K562 (cell line): ENCODE results near the gene SYNM. TPM values are rescaled to one million over a fixed set of nuclear protein-coding genes. Genes with fewer than 3 reads are reported as not detected.

Experiments
- ATAC-seq: fragments of 200-7000 bp; cut with Tn5 transposase; 3 replicates; pipeline ENCODE4 v1.9.1; 2020; ENCODE audit warnings: moderate library complexity
- BruUV-seq: library from RNA; stranded (reverse); fragments of 400-500 nt; replicated peaks from 2 replicates; lab custom pipeline; 2021; lab: Mats Ljungman, UMichigan
- CTCF ChIA-PET: fragments of 300-600 bp; formaldehyde crosslinking; extraction: SDS; loops from one replicate; lab custom pipeline; 2021; ENCODE audit warnings: low intra/inter-chr PET ratio; lab: Yijun Ruan, JAX
- POLR2A ChIA-PET: fragments of 300-600, 350-650 bp; sonication (Branson Sonifier 250); formaldehyde crosslinking; extraction: SDS; loops from one replicate; lab custom pipeline; 2021; ENCODE audit warnings: antibody characterized with exemption, inconsistent platforms; lab: Yijun Ruan, JAX
- DNase-seq, 4 experiments: peaks; one replicate each; pipeline versions ENCODE4 v3.0.0 to v3.0.0-alpha.2; 2011 to 2018; ENCODE audit warnings: low spot score in 3 of 4, mixed read lengths in 3 of 4; ENCODE audit errors: extremely low read depth in 1 of 4
- FAIRE-seq: peaks from 2 replicates; lab custom pipeline; 2011; peaks lifted over from hg19 to GRCh38; lab: Jason Lieb, UNC
- H2AFZ ChIP-seq: 2 replicates; pipeline ENCODE4 v1.6.0; 2011; ENCODE audit warnings: low read depth, low read length, control low read depth, inconsistent platforms
- H3K27ac ChIP-seq: fragments of 200-600 bp; 3 replicates; pipeline ENCODE4 v1.8.0; 2011; ENCODE audit warnings: low read depth, mild to moderate bottlenecking, control low read depth, inconsistent platforms, low read length, moderate library complexity, mixed read lengths; ENCODE audit errors: extremely low read depth
- H3K27me3 ChIP-seq, 2 experiments: fragments of 300-600 bp in 1 of 2; 2 replicates in 1 of 2; 3 replicates in 1 of 2; pipeline versions ENCODE4 v1.6.0 to v1.8.0; 2011; ENCODE audit warnings: inconsistent platforms in 2 of 2, low read length in 2 of 2, mild to moderate bottlenecking in 1 of 2, mixed read lengths in 1 of 2, moderate library complexity in 1 of 2; ENCODE audit not compliant: control insufficient read depth in 2 of 2, insufficient read depth in 2 of 2
- H3K36me3 ChIP-seq: fragments of 300-600 bp; 3 replicates; pipeline ENCODE4 v1.8.0; 2011; ENCODE audit warnings: mild to moderate bottlenecking, low read length, inconsistent platforms; ENCODE audit not compliant: control insufficient read depth, insufficient read depth
- H3K4me1 ChIP-seq, 2 experiments: fragments of 200-600 bp in 1 of 2; replicated peaks in 1 of 2; 2 replicates in 1 of 2; 3 replicates in 1 of 2; pipeline versions ENCODE4 v1.5.1 to v1.8.0; 2011; ENCODE audit warnings: inconsistent platforms in 2 of 2, low read length in 2 of 2, mild to moderate bottlenecking in 1 of 2, mixed read lengths in 1 of 2, moderate library complexity in 1 of 2; ENCODE audit not compliant: control insufficient read depth in 2 of 2, insufficient read depth in 2 of 2
- H3K4me2 ChIP-seq: 2 replicates; pipeline ENCODE4 v1.6.1; 2011; ENCODE audit warnings: low read length, control low read depth, inconsistent platforms, mixed read lengths; ENCODE audit not compliant: insufficient read depth
- H3K4me3 ChIP-seq: fragments of 200-600 bp; sonication (generic), shearing (Covaris generic); 2 replicates; pipeline ENCODE4 v1.5.1; 2016; ENCODE audit warnings: control low read depth, inconsistent platforms
- H3K79me2 ChIP-seq: fragments of 200-600 bp; 3 replicates; pipeline ENCODE4 v1.8.0; 2011; ENCODE audit warnings: low read length, inconsistent platforms; ENCODE audit not compliant: control insufficient read depth, insufficient read depth
- H3K9ac ChIP-seq, 2 experiments: 2 replicates each; pipeline versions ENCODE4 v1.6.0 to v1.6.1; 2011; ENCODE audit warnings: low read depth in 2 of 2, low read length in 2 of 2, control low read depth in 1 of 2, inconsistent platforms in 1 of 2, mild to moderate bottlenecking in 1 of 2, mixed read lengths in 1 of 2; ENCODE audit not compliant: insufficient read depth in 1 of 2
- H3K9me1 ChIP-seq: one replicate; pipeline ENCODE4 v1.6.0; 2011; ENCODE audit warnings: inconsistent platforms, mild to moderate bottlenecking, low read length, moderate library complexity; ENCODE audit not compliant: control insufficient read depth, insufficient read depth
- H3K9me3 ChIP-seq: replicated peaks from 2 replicates; pipeline ENCODE4 v1.5.1; 2011; ENCODE audit warnings: low read depth, low read length, inconsistent platforms; ENCODE audit not compliant: control insufficient read depth, insufficient read depth
- H4K20me1 ChIP-seq: replicated peaks from 2 replicates; pipeline ENCODE4 v1.6.1; 2011; ENCODE audit warnings: low read length, inconsistent platforms, mixed read lengths; ENCODE audit not compliant: control insufficient read depth, insufficient read depth
- CC2D1A ChIP-seq: fragments of 450-650 bp; IDR thresholded peaks from 2 replicates; pipeline ENCODE4 v1.6.1; 2017; ENCODE audit warnings: mild to moderate bottlenecking
- GABPB1 ChIP-seq: sonication (generic); formaldehyde crosslinking; IDR thresholded peaks from 2 replicates; pipeline ENCODE4 v1.8.0; 2022; ENCODE audit warnings: mild to moderate bottlenecking, missing genetic modification reagents
- HIVEP1 ChIP-seq: fragments of 250-450 bp; sonication (Bioruptor Pico); IDR thresholded peaks from 2 replicates; pipeline ENCODE4 v1.4.0; 2020; ENCODE audit warnings: mild to moderate bottlenecking
- RBM25 ChIP-seq: fragments of 200-400 bp; formaldehyde crosslinking; IDR thresholded peaks from 2 replicates; pipeline ENCODE4 v1.6.1; 2018; ENCODE audit warnings: low read length, low read depth, moderate library complexity; ENCODE audit not compliant: severe bottlenecking
- SAFB2 ChIP-seq: fragments of 200-400 bp; formaldehyde crosslinking; IDR thresholded peaks from 2 replicates; pipeline ENCODE4 v1.6.1; 2018; ENCODE audit warnings: borderline replicate concordance, low read length, low read depth, moderate library complexity; ENCODE audit not compliant: severe bottlenecking
- SMAD1 ChIP-seq: fragments of 150-350 bp; IDR thresholded peaks from 2 replicates; pipeline ENCODE4 v1.6.1; 2014; ENCODE audit warnings: low read length, low read depth; ENCODE audit not compliant: partially characterized antibody
- SMARCA5 ChIP-seq: fragments of 450-650 bp; IDR thresholded peaks from 2 replicates; pipeline ENCODE4 v1.6.1; 2016
- SRSF3 ChIP-seq: fragments of 200-400 bp; formaldehyde crosslinking; IDR thresholded peaks from 2 replicates; pipeline ENCODE4 v1.6.1; 2016; ENCODE audit warnings: mild to moderate bottlenecking, low read length, moderate library complexity; ENCODE audit not compliant: insufficient read depth
- ZNF445 ChIP-seq: fragments of 250-450 bp; sonication (Bioruptor Pico); IDR thresholded peaks from 2 replicates; pipeline ENCODE4 v1.4.0; 2020; ENCODE audit warnings: low read depth, mild to moderate bottlenecking, moderate library complexity
- ZNF780A ChIP-seq: fragments of 250-450 bp; sonication (Bioruptor Pico); IDR thresholded peaks from 2 replicates; pipeline ENCODE4 v1.5.0; 2021; ENCODE audit warnings: mild to moderate bottlenecking
- WGBS: fragments of 100-300 bp; shearing (Covaris generic); methylation state at CpG from one replicate; pipeline ENCODE4 v1.1.6; 2016; ENCODE audit warnings: low coverage, mixed read lengths; ENCODE audit not compliant: insufficient coverage; ENCODE audit errors: missing lambda C conversion rate; 5-methylcytosine and 5-hydroxymethylcytosine counted together
- in situ Hi-C: fragments of 300-500 bp; cut with MboI; formaldehyde crosslinking; loops from 4 replicates; pipeline ENCODE4 v1.15.0; 2018; ENCODE audit warnings: inconsistent platforms, mixed read lengths
- intact Hi-C: fragments of 100-400 bp; cut with micrococcal nuclease; formaldehyde crosslinking; loops from 2 replicates; pipeline ENCODE4 v1.14.2; 2022
- polyA plus RNA-seq, 8 experiments: library from polyadenylated mRNA; depleted of rRNA in 4 of 8; stranded (reverse) in 5 of 8; unstranded in 3 of 8; fragments of >200 nt; fragmentation: Nextera tagmentation in 2 of 8; fragmentation: Illumina TruSeq in 1 of 8; extraction: Ambion mirVana in 2 of 8; extraction: Trizol in 1 of 8; gene quantifications; 2 replicates each; pipeline versions ENCODE4 v1.2.1 to v1.2.3, GENCODE V29; 2011 to 2014; ENCODE audit warnings: inconsistent platforms in 1 of 8, missing spikeins in 1 of 8
- total RNA-seq, 7 experiments: library from RNA; depleted of rRNA in 6 of 7; stranded (reverse); fragments of >200 nt in 6 of 7; fragmentation: Illumina TruSeq in 2 of 7; extraction: Trizol in 2 of 7; gene quantifications; 2 replicates each; pipeline versions ENCODE4 v1.2.1 to v1.2.3, GENCODE V29; 2011 to 2021; ENCODE audit warnings: low replicate concordance in 1 of 7
- TF ChIP-seq, protein P1 (sequence below): fragments of 450-650 bp; conservative IDR thresholded peaks from 2 replicates; pipeline ENCODE4 v1.6.1; 2016; ENCODE audit warnings: missing genetic modification characterization, low read depth, mild to moderate bottlenecking, control low read depth, missing compliant biosample characterization
- TF ChIP-seq, protein P2 (sequence below): fragments of 250-450 bp; sonication (Bioruptor Pico); IDR thresholded peaks from 2 replicates; pipeline ENCODE4 v1.6.1; 2021; ENCODE audit warnings: mild to moderate bottlenecking

SYNM gene
- total and polyA plus RNA-seq, 9 of the 15 experiments (the other 6 are each of a cell fraction or from before 2014, with no cell fraction given) = 0.01 to 0.42 (median 0.13) TPM

DNA sequence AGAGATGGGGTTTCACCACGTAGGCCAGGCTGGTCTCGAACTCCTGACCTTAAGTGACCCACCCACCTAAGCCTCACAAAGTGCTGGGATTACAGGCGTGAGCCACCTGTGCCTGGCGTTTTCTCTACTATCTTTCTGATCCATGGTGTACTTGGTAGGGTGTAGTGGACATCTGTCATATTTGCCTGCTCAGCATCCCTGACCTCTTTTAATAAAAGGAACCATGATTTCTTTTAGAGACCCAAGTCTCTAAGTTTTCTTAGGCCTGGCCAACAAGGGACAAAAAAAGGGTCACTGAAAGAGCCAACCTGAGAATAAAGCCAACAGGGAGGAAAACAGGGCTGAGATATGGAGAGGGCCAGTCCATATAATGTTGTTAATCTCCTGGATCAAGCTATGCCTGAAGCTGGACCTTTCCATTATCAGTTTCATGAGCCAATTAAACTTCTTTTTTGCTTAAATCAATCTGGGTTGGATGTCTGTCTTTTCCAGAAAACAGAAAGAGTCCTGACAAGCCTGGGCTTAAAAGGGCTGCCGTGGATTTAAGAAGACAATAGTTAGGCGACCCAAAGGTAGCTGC lies 49.2 kb upstream of the SYNM start:
- no peaks in the 10 kb centered on the region for H3K36me3 ChIP-seq
- no peaks in the 10 kb centered on the region for H4K20me1 ChIP-seq
- BruUV-seq = no TSS peak
- DNase-seq (no peak), FAIRE-seq (no peak), ATAC-seq (no peak)
- TF ChIP-seq SMARCA5 = no peak
- TF ChIP-seq ZNF780A (CRISPR knock-in tag) = no peak
- peak; percentile 25 for TF ChIP-seq RBM25
- no peak for TF ChIP-seq HIVEP1 (CRISPR knock-in tag)
- H3K27ac ChIP-seq = no peak overlapping the region
- no peak overlapping the region for H2AFZ ChIP-seq
- peaks cover 0 to 9% of the 10 kb centered on the region in 2 experiments; a peak in 2 of 5 replicates for H3K4me1 ChIP-seq
- no peak overlapping the region for H3K4me2 ChIP-seq
- WGBS = 2% methylated on average over 6 of the region's 6 CpGs
- H3K79me2 ChIP-seq = no peaks in the 10 kb centered on the region
- no peaks in the 10 kb centered on the region for H3K9me1 ChIP-seq
- intact Hi-C loops (loop anchor here (10.0 kb wide), 2 partner anchors 161 to 271 kb away; no protein-coding TSS in a partner anchor), in situ Hi-C loops (no loop called here)
- H3K27me3 ChIP-seq = peaks cover 19 to 53% of the 10 kb centered on the region in 2 experiments; a peak in 3 of 5 replicates
- H3K4me3 ChIP-seq = no peak overlapping the region
- no peak overlapping the region for H3K9ac ChIP-seq
- H3K9me3 ChIP-seq = no peaks in the 10 kb centered on the region
- ChIA-PET POLR2A (interaction anchor here (1.1 kb wide), 1 partner anchor 14 kb away, joined by 4 read pairs; no protein-coding TSS in a partner anchor), CTCF (no interaction called here)

DNA sequence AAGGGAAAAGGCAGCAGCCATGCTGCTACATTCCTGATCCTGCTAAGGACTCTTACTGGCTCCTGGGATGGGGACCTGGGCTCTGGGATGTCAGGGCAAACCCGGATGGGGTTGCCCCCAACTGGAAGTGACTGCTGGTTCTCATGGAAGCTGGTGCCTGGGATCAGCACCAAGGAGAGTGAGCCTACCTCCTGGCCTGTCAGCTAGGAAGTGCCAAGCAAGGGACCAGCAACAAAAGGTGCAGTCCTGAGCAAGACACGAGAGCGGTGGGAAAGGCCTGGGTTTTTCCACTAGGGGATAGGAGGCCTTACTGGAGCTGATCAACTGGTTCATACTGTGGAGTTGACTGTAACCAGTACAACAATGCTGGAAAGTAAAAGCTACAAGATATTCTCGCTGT lies 47.9 kb upstream of the SYNM start:
- POLR2A ChIA-PET = no interaction called here
- Histone ChIP-seq H3K9me1 (no peaks in the 10 kb centered on the region), H3K4me2 (no peak overlapping the region), H3K4me1 (peaks cover 0 to 9% of the 10 kb centered on the region in 2 experiments; a peak in 2 of 5 replicates), H3K79me2 (no peaks in the 10 kb centered on the region), H4K20me1 (no peaks in the 10 kb centered on the region), H3K4me3 (no peak overlapping the region), H3K27me3 (peaks cover 17 to 59% of the 10 kb centered on the region in 2 experiments; a peak in 3 of 5 replicates), H3K36me3 (no peaks in the 10 kb centered on the region), H2AFZ (no peak overlapping the region), H3K27ac (no peak overlapping the region), H3K9me3 (no peaks in the 10 kb centered on the region), H3K9ac (no peak overlapping the region)
- 0% methylated on average over 4 of the region's 4 CpGs for WGBS
- BruUV-seq = no TSS peak
- no peak for DNase-seq
- intact Hi-C loops (loop anchor here (10.0 kb wide), 2 partner anchors 162 to 272 kb away; no protein-coding TSS in a partner anchor), in situ Hi-C loops (no loop called here)
- no peak for ATAC-seq
- no peak for FAIRE-seq
- TF ChIP-seq SAFB2 = no peak
- TF ChIP-seq, protein P1, sequence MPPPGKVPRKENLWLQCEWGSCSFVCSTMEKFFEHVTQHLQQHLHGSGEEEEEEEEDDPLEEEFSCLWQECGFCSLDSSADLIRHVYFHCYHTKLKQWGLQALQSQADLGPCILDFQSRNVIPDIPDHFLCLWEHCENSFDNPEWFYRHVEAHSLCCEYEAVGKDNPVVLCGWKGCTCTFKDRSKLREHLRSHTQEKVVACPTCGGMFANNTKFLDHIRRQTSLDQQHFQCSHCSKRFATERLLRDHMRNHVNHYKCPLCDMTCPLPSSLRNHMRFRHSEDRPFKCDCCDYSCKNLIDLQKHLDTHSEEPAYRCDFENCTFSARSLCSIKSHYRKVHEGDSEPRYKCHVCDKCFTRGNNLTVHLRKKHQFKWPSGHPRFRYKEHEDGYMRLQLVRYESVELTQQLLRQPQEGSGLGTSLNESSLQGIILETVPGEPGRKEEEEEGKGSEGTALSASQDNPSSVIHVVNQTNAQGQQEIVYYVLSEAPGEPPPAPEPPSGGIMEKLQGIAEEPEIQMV (tag) = no peak
- no peak for TF ChIP-seq SRSF3
- TF ChIP-seq GABPB1 (CRISPR knock-in tag) = no peak
- TF ChIP-seq SMAD1 = no peak
- no peak for TF ChIP-seq CC2D1A
- TF ChIP-seq, protein P2, sequence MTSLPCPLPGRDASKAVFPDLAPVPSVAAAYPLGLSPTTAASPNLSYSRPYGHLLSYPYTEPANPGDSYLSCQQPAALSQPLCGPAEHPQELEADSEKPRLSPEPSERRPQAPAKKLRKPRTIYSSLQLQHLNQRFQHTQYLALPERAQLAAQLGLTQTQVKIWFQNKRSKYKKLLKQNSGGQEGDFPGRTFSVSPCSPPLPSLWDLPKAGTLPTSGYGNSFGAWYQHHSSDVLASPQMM (CRISPR knock-in tag) = no peak
- TF ChIP-seq ZNF445 = no peak
- CTCF ChIA-PET = no interaction called here
